22Rv1 (cell line): Measurements from ENCODE around the gene IMMP2L.

ENCODE experiments used
- ZFX ChIP-seq: fragments of 450-650 bp; IDR thresholded peaks from 2 replicates; pipeline ENCODE4 v1.6.1; 2017; ENCODE audit warnings: antibody characterized with exemption, borderline replicate concordance
- TF ChIP-seq, protein P1 (sequence below): fragments of 450-650 bp; IDR thresholded peaks from 2 replicates; pipeline ENCODE4 v1.5.1; 2017; ENCODE audit warnings: mild to moderate bottlenecking

DNA sequence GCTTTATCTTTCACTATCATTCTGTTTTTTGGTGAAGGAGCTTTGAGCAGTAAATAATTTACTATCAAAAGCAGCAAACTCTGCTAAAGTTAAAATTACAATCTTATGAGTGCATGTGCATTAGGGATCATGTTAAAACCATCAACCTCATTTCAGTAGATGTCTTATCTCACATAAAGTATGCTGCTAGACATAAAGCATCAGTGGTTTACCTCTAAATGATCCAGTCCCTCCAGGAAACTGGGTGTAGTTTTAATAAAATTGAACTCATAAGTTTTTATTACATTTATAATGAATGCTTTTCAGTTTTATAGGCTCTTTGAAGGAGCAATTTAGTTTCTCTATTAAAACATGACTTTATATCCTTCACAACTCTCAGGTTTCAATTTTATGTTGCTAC, 362.6 kb downstream of the IMMP2L start:
- TF ChIP-seq, protein P1, sequence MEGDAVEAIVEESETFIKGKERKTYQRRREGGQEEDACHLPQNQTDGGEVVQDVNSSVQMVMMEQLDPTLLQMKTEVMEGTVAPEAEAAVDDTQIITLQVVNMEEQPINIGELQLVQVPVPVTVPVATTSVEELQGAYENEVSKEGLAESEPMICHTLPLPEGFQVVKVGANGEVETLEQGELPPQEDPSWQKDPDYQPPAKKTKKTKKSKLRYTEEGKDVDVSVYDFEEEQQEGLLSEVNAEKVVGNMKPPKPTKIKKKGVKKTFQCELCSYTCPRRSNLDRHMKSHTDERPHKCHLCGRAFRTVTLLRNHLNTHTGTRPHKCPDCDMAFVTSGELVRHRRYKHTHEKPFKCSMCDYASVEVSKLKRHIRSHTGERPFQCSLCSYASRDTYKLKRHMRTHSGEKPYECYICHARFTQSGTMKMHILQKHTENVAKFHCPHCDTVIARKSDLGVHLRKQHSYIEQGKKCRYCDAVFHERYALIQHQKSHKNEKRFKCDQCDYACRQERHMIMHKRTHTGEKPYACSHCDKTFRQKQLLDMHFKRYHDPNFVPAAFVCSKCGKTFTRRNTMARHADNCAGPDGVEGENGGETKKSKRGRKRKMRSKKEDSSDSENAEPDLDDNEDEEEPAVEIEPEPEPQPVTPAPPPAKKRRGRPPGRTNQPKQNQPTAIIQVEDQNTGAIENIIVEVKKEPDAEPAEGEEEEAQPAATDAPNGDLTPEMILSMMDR = no peak
- TF ChIP-seq ZFX = no peak
